HG03280 (cell line): ENCODE data around the gene TMEM269.
"Not testable (repeated sequence)": the region's sequence is repeated elsewhere in the genome, so short reads cannot be mapped to it uniquely, and the experiment has no call there.

Experiments used
- ATAC-seq: cut with Tn5 transposase; IDR thresholded peaks from one replicate; pipeline ENCODE4 v1.9.1; 2021; ENCODE audit warnings: mild to moderate bottlenecking, moderate library complexity; ENCODE audit not compliant: unreplicated experiment

Gene TMEM269

DNA sequence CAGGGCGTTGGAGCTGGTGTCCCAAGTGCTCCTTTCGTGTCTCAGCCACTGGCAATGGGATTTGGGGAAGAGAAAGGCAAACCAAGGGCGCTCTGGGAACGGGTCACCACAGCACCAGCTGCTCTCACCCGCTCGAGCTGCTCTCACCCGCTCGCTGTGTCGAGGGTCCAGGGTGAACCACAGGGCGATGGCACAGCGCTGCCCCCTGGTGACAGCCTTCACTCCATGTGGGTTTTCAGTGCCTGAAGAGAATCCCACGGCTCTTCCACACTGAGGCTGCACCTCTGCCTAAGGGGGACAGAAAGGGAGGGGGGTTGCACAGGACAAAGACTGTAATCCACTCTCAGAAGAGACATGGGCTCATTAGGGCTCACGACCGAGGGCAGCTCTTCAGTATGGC, 37.7 kb upstream of the TMEM269 start:
- ATAC-seq: no peak

DNA sequence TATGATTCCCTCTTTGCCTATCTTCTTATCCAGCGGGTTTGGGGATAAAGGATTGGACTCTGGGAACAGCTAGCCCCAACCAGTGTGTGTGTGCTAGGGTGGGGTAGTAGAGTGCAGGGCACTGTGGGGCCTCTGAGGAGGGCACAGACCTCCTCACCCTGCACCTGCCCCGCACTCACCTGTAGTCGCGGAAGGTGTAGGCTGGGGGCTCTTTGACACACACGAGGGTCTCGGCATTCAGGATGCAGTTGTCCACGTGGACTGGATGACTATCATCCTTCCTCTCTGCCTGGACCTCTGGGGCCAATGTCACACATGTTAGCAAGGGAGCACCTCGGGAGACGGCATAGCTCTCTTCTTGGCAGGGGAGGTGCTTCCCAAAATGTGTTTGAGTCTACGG, 36.8 kb upstream of the TMEM269 start:
- no peak for ATAC-seq

DNA sequence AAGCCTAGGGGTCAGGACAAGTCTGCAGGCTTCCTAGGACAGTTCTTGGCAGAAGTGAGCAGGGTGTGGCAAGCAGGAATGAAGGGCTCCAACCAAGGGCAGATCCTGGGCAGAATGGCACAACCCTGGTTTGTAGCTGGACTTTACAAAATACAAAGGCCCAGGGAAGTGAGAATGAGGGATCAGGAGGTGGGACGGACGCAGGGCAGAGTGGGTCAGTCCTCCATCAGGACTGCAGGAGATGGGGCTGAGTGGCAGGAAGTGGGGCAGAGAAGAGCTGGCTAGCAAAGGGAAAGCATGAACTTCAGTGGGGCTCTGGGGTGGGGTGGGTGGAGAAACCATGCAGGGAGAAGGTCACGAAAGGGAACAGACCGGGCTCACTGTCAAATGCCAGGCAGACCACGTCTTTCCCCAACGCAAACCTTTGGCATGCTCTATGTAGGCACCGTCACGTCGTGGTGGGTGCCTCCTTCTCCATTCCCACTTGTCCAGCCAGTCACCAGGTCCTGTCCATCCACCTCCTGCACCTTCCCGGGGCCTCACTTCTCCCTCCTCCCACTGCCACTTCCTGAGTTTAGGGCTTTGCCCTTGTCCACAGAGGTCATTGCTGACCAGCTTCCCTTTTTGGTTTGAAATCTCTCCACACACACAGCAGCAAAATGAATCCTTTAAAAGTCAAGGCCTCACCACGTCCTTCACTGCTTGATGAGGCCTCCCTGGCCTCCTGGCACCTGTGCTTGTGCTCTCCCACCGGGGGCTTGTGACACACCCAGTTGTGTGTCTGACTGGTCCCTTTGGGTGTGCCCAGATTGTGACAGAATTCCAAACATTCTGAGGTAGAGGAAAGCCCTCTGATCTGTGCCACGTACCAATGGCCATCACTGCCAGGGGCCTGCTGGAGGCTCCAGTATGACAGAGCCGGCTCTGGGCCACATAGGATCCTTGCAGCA, 36.1 kb upstream of the TMEM269 start:
- no peak for ATAC-seq

DNA sequence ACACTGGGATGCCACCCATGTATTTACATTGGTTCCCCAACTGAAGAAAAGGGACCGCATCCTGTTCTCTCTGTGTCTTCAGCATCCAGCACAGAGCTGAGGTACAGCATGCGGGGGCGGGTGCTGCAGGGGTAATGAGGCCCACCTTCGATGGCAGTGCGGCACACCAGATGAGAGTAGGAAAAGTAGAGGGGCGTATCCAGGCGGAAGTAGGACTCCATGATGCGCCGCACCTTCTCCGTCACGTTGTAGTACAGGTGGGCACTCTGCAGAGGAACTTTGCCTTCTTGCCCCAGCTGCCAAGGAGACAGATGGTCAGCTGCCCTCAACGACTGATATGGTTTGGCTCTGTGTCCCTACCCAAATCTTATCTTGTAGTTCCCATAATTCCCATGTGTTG, 34.8 kb upstream of the TMEM269 start:
- ATAC-seq: no peak

DNA sequence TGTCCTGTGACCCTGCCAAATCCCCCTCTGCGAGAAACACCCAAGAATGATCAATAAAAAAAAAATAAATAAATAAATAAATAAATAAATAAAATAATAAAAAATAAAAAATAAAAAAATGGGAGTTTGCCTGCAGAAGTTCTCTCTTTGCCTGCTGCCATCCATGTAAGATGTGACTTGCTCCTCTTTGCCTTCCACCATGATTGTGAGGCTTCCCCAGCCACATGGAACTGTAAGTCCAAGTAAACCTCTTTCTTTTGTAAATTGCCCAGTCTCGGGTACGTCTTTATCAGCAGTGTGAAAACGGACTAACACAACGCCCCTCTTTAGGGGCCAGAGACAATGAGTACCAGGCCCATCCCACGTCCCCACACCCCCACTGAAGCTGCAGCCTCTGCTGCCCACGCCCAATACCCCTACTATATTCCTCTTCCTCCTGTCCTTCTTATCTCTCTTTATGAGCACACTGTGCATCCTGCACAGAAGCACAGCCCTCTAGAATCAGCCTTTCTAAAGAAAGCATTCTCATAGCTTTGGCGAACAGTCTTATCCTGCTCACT, 33.2 kb upstream of the TMEM269 start:
- ATAC-seq: not testable (repeated sequence)

DNA sequence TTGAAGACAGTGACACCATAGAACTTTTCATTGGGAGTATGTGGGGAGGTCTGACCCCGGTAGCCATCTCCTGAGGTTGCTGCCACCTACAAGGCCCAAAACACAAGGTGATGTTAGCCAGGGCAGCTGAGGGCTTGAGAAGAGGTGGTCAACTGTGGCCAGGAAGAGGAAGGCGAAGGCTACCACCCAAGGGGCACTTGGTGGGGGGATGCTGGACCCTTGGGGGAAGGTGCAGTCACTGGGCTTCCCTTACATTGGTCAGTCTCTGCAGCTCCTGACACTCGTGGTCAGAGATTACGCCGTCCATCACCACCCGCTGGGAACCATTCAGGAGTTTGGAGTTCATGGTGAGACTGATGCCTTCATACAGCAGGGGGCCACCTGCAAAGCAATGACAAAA, 32.5 kb upstream of the TMEM269 start:
- no peak for ATAC-seq

DNA sequence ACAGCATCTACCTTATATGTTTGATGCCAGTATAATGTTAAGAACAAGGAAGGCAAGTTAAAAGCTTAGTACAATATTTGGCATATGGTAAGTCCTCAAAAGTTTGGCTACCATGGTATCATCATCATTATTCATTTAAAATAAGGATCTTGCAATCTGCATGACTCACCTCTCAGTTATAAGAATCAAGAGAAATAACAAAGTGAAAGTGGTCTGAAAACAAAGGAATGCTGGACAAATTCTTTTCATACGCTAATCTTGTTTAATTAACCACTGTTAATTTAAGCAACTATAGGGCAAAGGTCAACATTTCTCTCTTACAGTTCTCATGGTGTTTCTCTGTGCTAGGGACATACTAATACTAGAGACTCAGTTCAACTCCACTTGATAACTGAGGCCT, 31.7 kb upstream of the TMEM269 start:
- ATAC-seq: no peak

- no peak for ATAC-seq
Observed at GRCh38 chr1:42756956-42757891, 27.6 kb upstream of the TMEM269 start.

DNA sequence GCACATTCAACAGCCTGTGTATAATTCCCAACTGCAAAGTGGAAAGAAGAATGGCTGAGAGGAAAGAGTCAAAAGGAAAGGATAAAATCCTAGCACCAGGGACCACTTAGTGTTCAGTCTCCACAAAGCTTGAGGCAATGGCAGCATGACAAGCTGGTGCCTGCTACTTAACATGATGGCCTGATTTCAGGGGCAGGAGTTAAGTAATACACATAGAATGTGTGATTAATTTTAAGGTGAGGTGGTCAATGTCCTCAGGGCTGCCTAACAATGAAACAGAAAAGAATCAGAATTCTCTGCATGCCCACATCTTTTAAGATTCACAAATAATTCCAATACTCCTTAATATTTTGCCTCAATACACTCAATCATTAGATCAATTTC, 26.9 kb upstream of the TMEM269 start:
- no peak for ATAC-seq

GRCh38 chr1:42758641-42759040, 26.1 kb upstream of the TMEM269 start:
- no peak for ATAC-seq

DNA sequence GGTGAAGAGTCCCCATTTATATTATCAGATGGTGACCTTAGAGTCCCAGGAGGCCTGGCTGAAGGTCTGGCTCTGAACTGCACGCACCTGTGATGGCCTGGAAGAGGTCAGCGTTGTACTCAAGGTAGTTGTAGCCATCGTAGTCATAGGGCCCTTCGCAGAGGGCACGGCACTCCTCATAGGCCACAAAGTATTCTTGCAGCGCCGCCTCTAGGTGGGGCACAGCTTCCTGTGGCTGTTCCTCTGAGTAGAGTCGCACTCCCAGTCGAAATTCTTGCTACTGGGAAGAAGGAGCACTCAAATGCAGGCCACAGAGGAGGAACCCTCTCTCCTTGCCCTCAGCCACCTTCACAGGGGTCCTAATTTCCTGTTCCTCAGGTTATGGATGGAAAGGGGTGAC, 25.7 kb upstream of the TMEM269 start:
- ATAC-seq: no peak

- no peak for ATAC-seq
Observed at GRCh38 chr1:42761567-42761966, 23.2 kb upstream of the TMEM269 start.

DNA sequence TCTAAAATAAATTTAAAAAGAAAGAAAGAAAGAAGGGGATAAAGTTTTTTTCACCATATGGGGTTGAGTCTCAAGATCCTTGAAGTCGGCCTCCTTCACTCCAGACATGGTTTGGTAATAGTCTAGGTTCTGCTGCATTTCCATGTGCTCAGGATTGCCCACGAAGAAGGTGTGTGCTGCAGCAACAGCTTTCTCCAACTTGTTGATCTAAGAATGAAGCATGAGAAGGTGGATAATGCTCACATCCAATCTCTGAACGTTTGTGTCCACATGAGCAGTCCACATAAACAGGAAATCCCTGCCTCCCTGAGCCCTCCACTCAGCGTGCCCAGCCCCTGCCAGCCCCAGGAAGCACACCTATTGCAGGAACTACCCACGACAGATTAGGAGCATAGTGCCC, 22.5 kb upstream of the TMEM269 start:
- no peak for ATAC-seq

- ATAC-seq: no peak
Observed at GRCh38 chr1:42765269-42765668, 19.5 kb upstream of the TMEM269 start.

- ATAC-seq: peak; percentile 23
Observed at GRCh38 chr1:42765832-42766740, 18.7 kb upstream of the TMEM269 start.

- ATAC-seq: peak; percentile 90
Observed at GRCh38 chr1:42766741-42767509, 17.9 kb upstream of the TMEM269 start, which contains the start of the genes C1orf50 and P3H1. Gene C1orf50 (plus strand): TSS chr1:42767249. CDS start chr1:42767312, 63 bp downstream. Gene P3H1 (minus strand): TSS chr1:42767028. CDS start chr1:42766971, 57 bp downstream.

DNA sequence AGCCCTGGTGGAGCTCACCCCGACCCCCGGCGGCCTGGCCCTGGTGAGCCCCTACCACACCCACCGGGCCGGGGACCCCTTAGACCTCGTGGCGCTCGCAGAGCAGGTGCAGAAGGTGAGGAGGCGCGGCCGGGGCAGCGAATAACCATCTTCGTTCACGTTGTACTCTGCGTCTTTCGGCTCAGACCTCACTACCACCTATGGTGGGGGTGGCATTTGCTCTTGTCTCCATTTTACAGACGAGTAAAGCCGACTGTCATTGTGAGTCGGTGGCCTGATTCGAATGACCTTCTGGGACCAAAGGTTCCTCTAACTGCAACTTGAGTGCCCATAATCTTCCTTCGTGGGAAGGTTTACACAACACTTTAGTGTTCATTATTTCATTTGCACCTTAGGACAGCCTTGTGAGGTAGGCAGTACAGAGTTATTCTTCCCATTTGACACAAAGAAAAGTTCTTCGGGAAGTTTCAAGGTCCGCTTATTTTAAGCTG, 17.2 kb upstream of the TMEM269 start:
- peak; percentile 5 for ATAC-seq

DNA sequence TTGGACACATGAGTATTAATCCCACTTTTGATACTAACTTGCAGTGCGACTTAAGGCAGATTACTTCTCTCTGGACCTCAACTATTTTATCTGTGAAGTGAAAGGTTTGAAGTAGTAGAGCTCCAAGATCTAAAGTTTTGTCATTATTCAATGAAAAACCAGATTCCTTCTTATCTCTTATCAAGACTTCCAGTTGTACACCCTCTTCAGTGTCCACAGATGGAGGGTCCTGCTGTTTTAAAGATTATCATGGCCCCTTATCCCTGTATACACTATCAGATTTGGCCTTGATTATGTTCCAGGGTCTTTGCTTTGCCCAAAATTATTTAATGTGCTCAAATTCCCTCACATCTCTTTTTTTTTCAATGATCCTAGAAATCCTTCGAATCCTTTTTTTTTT, 16.6 kb upstream of the TMEM269 start:
- ATAC-seq: no peak

GRCh38 chr1:42769811-42770210, 15.0 kb upstream of the TMEM269 start:
- no peak for ATAC-seq
